ENCODE measurements around the gene OTUB2. TPM values are rescaled to one million over a fixed set of nuclear protein-coding genes. Genes with fewer than 3 reads are reported as not detected.

Gene OTUB2
- total and polyA plus RNA-seq, 10 donors = 0.07 to 1.1 (median 0.43) TPM

- WGBS, 5 donors = 76 to 94% (median 85%) methylated on average over 6 of the region's 6 CpGs
- no peak overlapping the region for H3K27ac ChIP-seq
- DNase-seq = no peak
- intact Hi-C loops (cut with DNase I; ENCODE audit: low total_unique reads) = no loop called here
- peaks cover 0 to 14% (median 7%) of the 10 kb centered on the region in 6 donors for H3K4me1 ChIP-seq
- no peaks in the 10 kb centered on the region for H3K9me3 ChIP-seq
- H3K4me3 ChIP-seq = no peak overlapping the region
- peaks cover 0 to 33% (median 4%) of the 10 kb centered on the region in 7 donors for H3K27me3 ChIP-seq (replicated peaks in 1 of 7)
- TF ChIP-seq POLR2AphosphoS5 (IDR thresholded peaks at IDR 0.05) (no peak), POLR2A (IDR thresholded peaks at IDR 0.05) (no peak), CTCF (IDR thresholded peaks at IDR 0.05 in 8 of 11, conservative IDR thresholded peaks at IDR 0.05 in 3 of 11) (no peak)
- no peaks in the 10 kb centered on the region for H3K36me3 ChIP-seq
Measured at GRCh38 chr14:94010625-94011024, 15.5 kb upstream of the OTUB2 start.

DNA sequence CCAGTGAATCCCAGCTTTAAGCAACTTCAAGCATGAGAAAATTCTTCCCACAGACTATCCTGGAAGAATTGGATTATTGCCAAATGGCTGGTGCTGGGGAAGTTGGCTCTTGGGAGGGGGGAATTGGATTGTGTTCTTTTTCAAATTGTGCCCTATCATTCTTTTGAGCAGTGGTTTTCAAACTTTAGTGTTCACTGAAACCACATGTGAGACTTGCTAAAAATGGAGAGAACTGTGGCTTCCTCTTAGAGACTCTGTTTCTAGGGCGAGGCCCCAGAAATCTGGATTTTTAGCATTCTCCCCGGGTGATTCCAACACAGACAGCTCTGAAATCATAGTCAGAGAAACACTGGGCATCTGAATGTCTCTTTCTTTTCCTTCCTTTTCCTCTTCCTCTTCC, 14.3 kb upstream of the OTUB2 start:
- H3K36me3 ChIP-seq = no peaks in the 10 kb centered on the region
- H3K4me1 ChIP-seq = peaks cover 0 to 14% (median 7%) of the 10 kb centered on the region in 6 donors
- WGBS, 5 donors = 11 to 22% (median 17%) methylated on average over 2 of the region's 2 CpGs
- H3K9me3 ChIP-seq = no peaks in the 10 kb centered on the region
- intact Hi-C loops (cut with DNase I; ENCODE audit: low total_unique reads) = no loop called here
- H3K27ac ChIP-seq = no peak overlapping the region
- no peak overlapping the region for H3K4me3 ChIP-seq
- no peak for TF ChIP-seq POLR2AphosphoS5 (IDR thresholded peaks at IDR 0.05)
- TF ChIP-seq POLR2A (IDR thresholded peaks at IDR 0.05) = no peak
- no peak for TF ChIP-seq CTCF (IDR thresholded peaks at IDR 0.05 in 8 of 11, conservative IDR thresholded peaks at IDR 0.05 in 3 of 11)
- peaks cover 0 to 33% (median 4%) of the 10 kb centered on the region in 7 donors for H3K27me3 ChIP-seq (replicated peaks in 1 of 7)
- DNase-seq = no peak

GRCh38 chr14:94014382-94014781, 11.8 kb upstream of the OTUB2 start:
- no peak overlapping the region for H3K4me3 ChIP-seq
- H3K27ac ChIP-seq = no peak overlapping the region
- 80 to 91% (median 83%) methylated on average over 6 of the region's 6 CpGs for WGBS, 5 donors
- DNase-seq = no peak
- peaks cover 0 to 14% (median 7%) of the 10 kb centered on the region in 6 donors for H3K4me1 ChIP-seq
- intact Hi-C loops (cut with DNase I; ENCODE audit: low total_unique reads) = no loop called here
- TF ChIP-seq CTCF (IDR thresholded peaks at IDR 0.05 in 8 of 11, conservative IDR thresholded peaks at IDR 0.05 in 3 of 11) (no peak), POLR2AphosphoS5 (IDR thresholded peaks at IDR 0.05) (no peak), POLR2A (IDR thresholded peaks at IDR 0.05) (no peak)
- H3K36me3 ChIP-seq = no peaks in the 10 kb centered on the region
- H3K27me3 ChIP-seq (replicated peaks in 1 of 7) = peaks cover 0 to 20% (median 4%) of the 10 kb centered on the region in 7 donors
- no peaks in the 10 kb centered on the region for H3K9me3 ChIP-seq

DNA sequence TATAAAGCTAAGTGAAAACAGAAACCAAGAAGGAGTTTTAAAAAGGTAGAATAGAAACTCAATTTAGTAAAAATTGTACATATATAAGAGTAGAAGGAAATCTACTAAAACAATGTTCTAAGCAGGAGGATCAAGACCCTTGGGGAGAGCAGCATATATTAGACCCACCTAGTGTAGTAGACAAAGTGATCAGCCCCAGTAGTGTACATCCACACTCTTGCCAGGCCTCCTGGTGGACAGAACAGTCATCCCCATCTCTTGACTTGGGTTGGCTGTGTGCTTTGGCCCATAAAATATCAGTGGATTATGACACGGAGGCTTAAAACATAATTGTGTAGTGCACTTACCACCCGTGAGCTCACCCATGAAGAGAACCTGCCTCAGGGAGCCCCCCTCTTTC, 10.9 kb upstream of the OTUB2 start:
- WGBS, 5 donors = 68 to 93% (median 90%) methylated on average over 2 of the region's 2 CpGs
- no peak for DNase-seq
- Histone ChIP-seq H3K4me1 (peaks cover 0 to 14% (median 7%) of the 10 kb centered on the region in 6 donors), H3K27me3 (replicated peaks in 1 of 7) (peaks cover 0 to 12% (median 4%) of the 10 kb centered on the region in 7 donors), H3K4me3 (no peak overlapping the region), H3K9me3 (no peaks in the 10 kb centered on the region), H3K36me3 (no peaks in the 10 kb centered on the region), H3K27ac (no peak overlapping the region)
- intact Hi-C loops (cut with DNase I; ENCODE audit: low total_unique reads) = no loop called here
- TF ChIP-seq POLR2AphosphoS5 (IDR thresholded peaks at IDR 0.05) = no peak
- TF ChIP-seq CTCF (IDR thresholded peaks at IDR 0.05 in 8 of 11, conservative IDR thresholded peaks at IDR 0.05 in 3 of 11) = no peak
- no peak for TF ChIP-seq POLR2A (IDR thresholded peaks at IDR 0.05)
